Activated naive CD4-positive, alpha-beta T cell treated with Interleukin-2 at 50 U/mL for 16 hours (primary cell): ENCODE data around the gene FSCN2.

ENCODE experiments used
- DNase-seq: peaks from one replicate; pipeline ENCODE4 v3.0.0-alpha.2; 2020

Gene FSCN2

GRCh38 chr17:81558941-81559806 is 31.0 kb downstream of the FSCN2 start:
- no peak for DNase-seq

GRCh38 chr17:81561494-81561885 is 33.3 kb downstream of the FSCN2 start:
- DNase-seq = no peak

DNA sequence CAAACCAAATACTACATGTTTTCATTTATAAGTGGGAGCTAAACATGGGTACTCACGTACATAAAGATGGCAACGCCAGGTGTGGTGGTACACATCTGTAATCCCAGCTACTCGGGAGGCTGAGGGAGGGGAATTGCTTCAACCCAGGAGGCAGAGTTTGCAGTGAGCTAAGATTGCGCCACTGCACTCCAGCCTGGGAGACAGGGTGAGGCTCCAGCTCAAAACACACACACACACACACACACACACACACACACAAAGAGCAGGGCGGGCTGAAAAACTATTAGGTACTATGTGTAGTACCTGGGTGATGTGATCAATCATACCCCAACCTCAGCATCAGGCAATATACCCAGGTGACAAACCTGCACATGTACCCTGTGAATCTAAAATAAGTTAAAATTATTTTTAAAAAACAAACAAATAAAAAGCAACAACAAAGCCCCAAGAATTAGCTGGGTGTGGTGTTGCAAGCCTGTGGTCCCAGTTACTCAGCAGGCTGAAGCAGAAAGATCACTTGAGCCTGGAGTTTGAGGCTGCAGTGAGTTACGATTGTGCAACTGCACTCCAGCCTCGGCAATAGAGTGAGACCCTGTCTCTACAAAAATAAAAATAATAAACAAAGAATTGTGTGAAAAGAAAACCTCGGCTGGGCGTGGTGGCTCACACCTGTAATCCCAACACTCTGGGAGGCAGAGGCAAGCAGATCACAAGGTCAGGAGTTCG is 35.8 kb downstream of the FSCN2 start:
- DNase-seq = no peak

- DNase-seq = no peak
Measured at GRCh38 chr17:81564778-81565177, 36.6 kb downstream of the FSCN2 start.

GRCh38 chr17:81565231-81565630 is 37.1 kb downstream of the FSCN2 start:
- DNase-seq = no peak

GRCh38 chr17:81566461-81567126 is 38.4 kb downstream of the FSCN2 start:
- DNase-seq = no peak

GRCh38 chr17:81567191-81567590 is 39.0 kb downstream of the FSCN2 start:
- DNase-seq = no peak

DNA sequence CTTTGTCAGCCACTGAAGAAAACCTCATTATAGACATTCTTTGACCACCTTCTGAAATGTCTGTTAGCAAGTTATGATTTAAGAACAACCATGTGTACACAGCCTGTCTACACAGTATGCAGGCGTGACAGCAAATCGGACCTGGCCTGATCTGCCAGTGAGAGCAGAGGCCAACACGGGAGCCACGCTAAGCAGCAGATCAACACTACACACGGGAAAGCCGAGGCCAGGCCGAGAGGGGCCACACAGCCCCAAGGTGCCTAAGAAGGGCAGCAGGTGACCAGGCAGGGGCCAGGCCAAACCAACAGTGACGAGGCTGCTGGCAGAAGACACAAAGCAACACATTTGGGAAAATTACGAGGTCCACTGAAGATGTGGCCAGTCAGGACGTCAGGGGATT is 40.2 kb downstream of the FSCN2 start:
- no peak for DNase-seq

- DNase-seq = no peak
Measured at GRCh38 chr17:81569986-81570514, 41.9 kb downstream of the FSCN2 start.

- no peak for DNase-seq
Measured at GRCh38 chr17:81570964-81571363, 42.8 kb downstream of the FSCN2 start.

- no peak for DNase-seq
Measured at GRCh38 chr17:81572563-81573168, 44.5 kb downstream of the FSCN2 start.

- DNase-seq = no peak
Measured at GRCh38 chr17:81573794-81574642, 45.8 kb downstream of the FSCN2 start.

- no peak for DNase-seq
Measured at GRCh38 chr17:81574643-81574956, 46.4 kb downstream of the FSCN2 start.

DNA sequence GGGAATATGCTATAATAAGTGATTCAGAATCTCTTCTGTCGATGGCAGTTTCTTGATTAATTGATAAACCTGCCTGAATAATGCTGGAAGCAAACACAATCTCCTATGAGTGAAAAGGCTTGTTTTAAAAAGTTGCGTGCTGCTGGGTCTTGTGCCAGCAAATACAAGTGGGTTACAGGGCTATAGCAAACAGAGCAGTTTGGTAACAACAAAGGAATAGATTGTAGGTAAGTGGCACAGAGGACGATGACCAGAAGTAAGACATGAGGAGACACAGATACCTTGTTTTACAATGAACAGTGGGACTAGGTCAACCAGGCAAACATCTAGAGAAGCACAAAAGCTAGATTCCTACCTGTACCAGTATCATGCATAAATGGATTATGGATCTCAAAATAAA is 47.7 kb downstream of the FSCN2 start:
- DNase-seq = no peak

- DNase-seq = no peak
Measured at GRCh38 chr17:81576621-81577277, 48.6 kb downstream of the FSCN2 start.

DNA sequence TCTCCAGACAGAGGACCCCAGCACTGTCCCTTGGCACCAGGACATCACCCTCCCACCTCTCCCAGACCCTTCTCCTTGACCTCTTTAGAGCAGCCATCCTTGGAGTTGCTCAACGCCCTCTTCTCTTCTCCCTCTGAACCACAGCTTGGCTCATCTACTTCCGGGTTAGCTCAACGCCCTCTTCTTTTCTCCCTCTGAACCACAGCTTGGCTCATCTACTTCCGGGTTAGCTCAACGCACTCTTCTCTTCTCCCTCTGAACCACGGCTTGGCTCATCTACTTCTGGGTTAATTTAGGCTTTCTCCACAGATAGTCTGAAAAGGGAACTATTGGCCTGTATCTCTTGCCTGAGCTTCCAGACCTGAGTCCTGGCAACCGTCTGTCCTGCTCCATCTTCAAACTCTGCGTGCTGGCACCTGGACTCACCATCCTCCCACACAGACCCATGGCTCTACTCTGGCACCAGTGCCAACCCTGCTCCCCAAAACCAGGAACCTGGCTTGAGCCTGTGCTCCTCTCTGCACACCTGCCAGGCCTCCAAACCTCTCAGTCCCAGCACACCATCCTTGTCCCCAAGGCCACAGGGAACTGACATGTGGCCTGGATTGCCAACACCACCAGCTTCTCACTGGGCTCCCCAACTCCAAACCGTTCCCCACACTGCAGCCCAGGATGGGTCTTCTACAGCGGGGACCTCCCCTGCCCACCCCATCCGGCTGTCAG is 49.3 kb downstream of the FSCN2 start:
- DNase-seq = no peak

- DNase-seq = no peak
Measured at GRCh38 chr17:81578038-81578441, 49.9 kb downstream of the FSCN2 start.

DNA sequence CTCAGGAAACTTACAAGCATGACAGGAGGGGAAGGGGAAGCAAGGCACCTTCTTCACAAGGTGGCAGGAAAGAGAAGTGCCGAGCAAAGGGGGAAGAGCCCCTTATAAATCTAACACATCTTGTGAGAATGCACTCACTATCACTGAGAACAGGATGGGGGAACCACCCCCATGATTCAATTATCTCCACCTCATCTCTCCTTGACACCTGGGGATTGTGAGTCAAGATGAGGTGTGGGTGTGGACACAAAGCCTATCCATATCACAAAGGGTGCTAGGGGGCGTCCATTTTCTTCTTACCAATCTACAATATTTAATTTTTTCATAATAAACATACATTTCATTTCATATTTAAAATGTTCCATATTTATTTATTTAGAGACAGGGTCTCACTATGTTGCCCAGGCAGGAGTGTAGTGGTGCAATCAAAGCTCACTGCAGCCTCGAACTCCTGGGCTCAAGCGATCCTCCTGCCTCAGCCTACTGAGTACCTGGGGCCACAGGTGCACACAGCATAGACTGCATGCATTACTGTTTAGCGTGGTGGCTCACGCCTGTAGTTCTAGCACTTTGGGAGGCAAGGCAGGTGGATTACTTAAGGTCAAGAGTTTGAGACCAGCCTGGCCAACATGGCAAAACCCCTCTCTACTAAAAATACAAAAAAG is 50.5 kb downstream of the FSCN2 start:
- DNase-seq = peak; percentile 5

DNA sequence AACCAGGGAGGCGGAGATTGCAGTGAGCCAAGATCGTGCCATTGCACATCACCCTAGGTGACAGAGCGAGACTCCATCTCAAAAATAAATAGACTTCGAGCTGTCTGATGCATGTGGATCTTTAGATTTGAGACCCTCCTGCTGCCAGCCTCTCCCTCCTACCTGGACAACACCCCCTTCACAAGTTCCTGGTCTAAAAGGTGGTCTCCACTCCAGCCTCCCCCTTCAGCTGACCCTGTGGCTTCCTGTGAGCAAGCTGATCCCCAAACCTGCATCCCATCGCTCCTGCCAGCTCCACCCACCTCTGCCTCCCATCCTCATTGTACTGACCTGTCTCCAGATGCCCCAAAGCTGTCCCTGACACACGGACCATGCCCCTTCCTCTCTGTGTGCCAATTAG is 51.1 kb downstream of the FSCN2 start:
- DNase-seq = no peak

GRCh38 chr17:81579821-81580321 is 51.7 kb downstream of the FSCN2 start:
- DNase-seq = no peak
